Type B pancreatic cell (in vitro differentiated cells): ENCODE data around the gene SLC38A3. TPM values are rescaled to one million over a fixed set of nuclear protein-coding genes. Genes with fewer than 3 reads are reported as not detected.
A peak's percentile ranks its signal among the peaks of the same experiment; 100 is the strongest.
"Not testable (repeated sequence)": the region's sequence is repeated elsewhere in the genome, so short reads cannot be mapped to it uniquely, and the experiment has no call there.

Experiments
- DNase-seq: peaks from one replicate; pipeline ENCODE4 v3.0.0; 2021; ENCODE audit warnings: mixed read lengths; ENCODE audit not compliant: unreplicated experiment; ENCODE audit errors: extremely low spot score
- H3K27ac Mint-ChIP-seq: 2 replicates; pipeline ENCODE4 v1.8.0; 2021; ENCODE audit warnings: mild to moderate bottlenecking, mixed read lengths
- H3K27me3 Mint-ChIP-seq: 2 replicates; pipeline ENCODE4 v1.8.0; 2021; ENCODE audit warnings: mixed read lengths
- H3K36me3 Mint-ChIP-seq: 2 replicates; pipeline ENCODE4 v1.8.0; 2021; ENCODE audit warnings: mixed read lengths
- H3K4me1 Mint-ChIP-seq: one replicate; pipeline ENCODE4 v1.8.0; 2021; ENCODE audit warnings: mixed read lengths; ENCODE audit not compliant: unreplicated experiment
- H3K4me3 Mint-ChIP-seq: 2 replicates; pipeline ENCODE4 v1.8.0; 2021; ENCODE audit warnings: mild to moderate bottlenecking, mixed read lengths
- H3K9me3 Mint-ChIP-seq: 2 replicates; pipeline ENCODE4 v1.8.0; 2021; ENCODE audit warnings: mixed read lengths
- total RNA-seq: library from RNA; stranded (reverse); gene quantifications from 2 replicates; pipeline ENCODE4 v1.2.1, GENCODE V29; 2021; ENCODE audit warnings: low replicate concordance
- TF ChIP-seq, protein P1 (sequence below): fragments of 200-600 bp; sonication (generic); conservative IDR thresholded peaks from 2 replicates; pipeline ENCODE4 v1.5.0; 2021; ENCODE audit warnings: antibody characterized with exemption, mild to moderate bottlenecking

The SLC38A3 gene
- total RNA-seq, 1 donor from 2014 or later: 6.0 TPM

DNA sequence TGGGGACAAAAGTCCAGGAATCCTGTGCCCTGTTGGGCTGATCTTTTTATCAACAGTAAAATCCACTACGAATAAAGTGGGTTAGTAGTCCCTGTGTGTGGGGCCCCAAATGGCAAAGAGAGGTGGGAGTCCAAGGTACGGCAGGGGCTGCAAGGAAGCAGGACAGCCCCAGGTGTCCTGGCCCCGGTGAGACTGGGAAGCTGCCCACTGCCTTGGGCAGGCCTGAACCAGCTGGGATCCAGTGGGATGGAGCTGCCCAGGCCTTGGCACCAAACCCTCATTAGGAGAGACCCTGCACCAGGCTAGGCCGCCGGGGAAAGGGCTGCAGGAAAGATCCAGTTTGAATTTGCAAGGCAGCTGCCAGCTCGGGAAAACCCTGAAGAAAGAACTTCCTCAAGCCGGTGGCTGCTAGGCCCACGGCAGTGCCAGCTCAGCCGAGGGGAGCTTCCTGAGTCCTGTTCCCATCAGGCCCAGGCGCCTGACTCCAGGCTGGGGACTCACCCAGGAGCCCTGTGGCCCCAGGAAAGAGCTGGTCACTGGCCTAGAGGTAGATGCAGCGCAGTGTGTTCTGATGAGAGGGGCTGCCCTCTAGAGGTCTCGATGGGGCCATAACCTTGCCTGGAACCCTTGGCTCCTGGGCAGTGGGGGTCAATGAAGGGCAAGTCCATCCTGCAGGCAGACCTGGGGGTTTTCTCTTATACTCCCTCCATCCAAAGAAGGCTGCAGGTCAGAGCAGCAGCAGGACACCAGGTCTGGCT, 16.5 kb downstream of the SLC38A3 start:
- TF ChIP-seq, protein P1, sequence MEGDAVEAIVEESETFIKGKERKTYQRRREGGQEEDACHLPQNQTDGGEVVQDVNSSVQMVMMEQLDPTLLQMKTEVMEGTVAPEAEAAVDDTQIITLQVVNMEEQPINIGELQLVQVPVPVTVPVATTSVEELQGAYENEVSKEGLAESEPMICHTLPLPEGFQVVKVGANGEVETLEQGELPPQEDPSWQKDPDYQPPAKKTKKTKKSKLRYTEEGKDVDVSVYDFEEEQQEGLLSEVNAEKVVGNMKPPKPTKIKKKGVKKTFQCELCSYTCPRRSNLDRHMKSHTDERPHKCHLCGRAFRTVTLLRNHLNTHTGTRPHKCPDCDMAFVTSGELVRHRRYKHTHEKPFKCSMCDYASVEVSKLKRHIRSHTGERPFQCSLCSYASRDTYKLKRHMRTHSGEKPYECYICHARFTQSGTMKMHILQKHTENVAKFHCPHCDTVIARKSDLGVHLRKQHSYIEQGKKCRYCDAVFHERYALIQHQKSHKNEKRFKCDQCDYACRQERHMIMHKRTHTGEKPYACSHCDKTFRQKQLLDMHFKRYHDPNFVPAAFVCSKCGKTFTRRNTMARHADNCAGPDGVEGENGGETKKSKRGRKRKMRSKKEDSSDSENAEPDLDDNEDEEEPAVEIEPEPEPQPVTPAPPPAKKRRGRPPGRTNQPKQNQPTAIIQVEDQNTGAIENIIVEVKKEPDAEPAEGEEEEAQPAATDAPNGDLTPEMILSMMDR: no peak
- Mint-ChIP-seq H3K36me3 (no peaks in the 10 kb centered on the region), H3K4me3 (no peak overlapping the region), H3K9me3 (no peaks in the 10 kb centered on the region), H3K27ac (no peak overlapping the region), H3K4me1 (peaks cover 6% of the 10 kb centered on the region), H3K27me3 (peaks cover 13% of the 10 kb centered on the region)
- DNase-seq: no peak

DNA sequence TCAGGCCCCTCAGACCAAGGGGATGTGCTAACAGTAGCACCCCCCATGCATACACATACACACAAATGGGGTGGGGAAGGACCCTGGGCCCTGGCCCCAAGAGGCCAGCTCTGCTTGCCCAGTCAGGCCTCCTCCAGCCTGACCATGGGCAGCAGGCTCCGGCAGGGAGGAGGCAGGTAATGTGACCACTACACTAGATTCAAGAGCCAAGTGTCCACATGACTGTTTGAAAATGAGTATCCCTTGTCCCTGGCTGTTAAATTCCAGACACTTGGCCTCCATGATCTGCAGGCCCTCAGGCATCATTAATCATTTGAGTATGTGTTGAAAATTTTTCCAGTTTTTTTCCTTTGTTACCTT, 17.1 kb downstream of the SLC38A3 start:
- Mint-ChIP-seq H3K36me3 (no peaks in the 10 kb centered on the region), H3K27ac (no peak overlapping the region), H3K4me1 (peaks cover 6% of the 10 kb centered on the region), H3K27me3 (peaks cover 13% of the 10 kb centered on the region), H3K9me3 (no peaks in the 10 kb centered on the region), H3K4me3 (no peak overlapping the region)
- DNase-seq: no peak
- TF ChIP-seq, protein P1: no peak

DNA sequence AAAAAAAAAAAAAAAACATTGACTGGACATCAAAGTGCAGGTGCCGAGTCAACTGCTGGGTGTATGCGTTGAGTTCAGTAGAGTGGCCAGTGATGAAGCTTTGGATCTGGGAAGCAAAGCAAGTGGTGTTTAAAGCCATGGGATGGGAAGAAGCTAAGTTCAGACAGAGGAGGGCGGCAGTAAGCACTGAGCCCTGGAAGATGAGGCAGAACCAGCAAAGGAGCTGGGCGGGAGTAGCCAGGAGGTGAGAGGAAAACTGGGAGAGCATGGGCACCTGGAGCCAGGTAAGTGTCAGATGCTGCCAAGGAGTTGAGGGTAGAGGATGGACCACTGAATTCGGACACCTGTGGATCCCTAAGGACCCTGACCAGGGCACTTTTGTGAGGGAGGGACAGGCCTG, 19.6 kb downstream of the SLC38A3 start:
- peak overlapping the region; percentile 33 for H3K27ac Mint-ChIP-seq
- H3K36me3 Mint-ChIP-seq: no peaks in the 10 kb centered on the region
- TF ChIP-seq, protein P1: no peak
- peaks cover 13% of the 10 kb centered on the region for H3K27me3 Mint-ChIP-seq
- H3K4me3 Mint-ChIP-seq: no peak overlapping the region
- H3K9me3 Mint-ChIP-seq: no peaks in the 10 kb centered on the region
- no peak for DNase-seq
- H3K4me1 Mint-ChIP-seq: peaks cover 16% of the 10 kb centered on the region

DNA sequence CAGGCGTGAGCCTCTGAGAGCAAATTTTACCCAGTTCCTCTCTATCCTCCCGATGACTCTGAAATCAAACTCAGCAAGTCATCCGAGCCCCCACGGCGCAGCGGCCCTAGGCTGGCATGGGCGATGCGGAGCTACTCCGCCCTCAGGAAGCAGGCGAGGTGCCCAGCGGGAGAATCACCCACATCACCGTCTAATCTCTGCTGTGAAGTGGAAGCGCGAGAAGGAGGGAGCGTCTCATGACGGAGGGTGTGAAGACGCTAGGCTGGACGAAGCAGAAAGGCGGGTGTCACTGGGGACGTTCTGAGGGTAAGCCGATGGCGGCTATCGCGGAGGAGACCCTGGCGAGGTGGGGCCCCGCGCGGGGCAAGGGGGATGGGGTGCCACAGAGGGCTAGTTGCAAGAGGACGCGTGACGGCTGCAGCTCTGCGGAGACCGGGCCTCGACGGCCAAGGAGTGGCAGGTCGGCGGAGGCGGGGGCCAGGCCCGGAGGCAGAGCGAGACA, 21.9 kb downstream of the SLC38A3 start:
- Mint-ChIP-seq H3K4me1 (peaks cover 23% of the 10 kb centered on the region), H3K4me3 (peak overlapping the region; percentile 92), H3K36me3 (no peaks in the 10 kb centered on the region), H3K27me3 (peaks cover 13% of the 10 kb centered on the region), H3K27ac (peak overlapping the region; percentile 93), H3K9me3 (no peaks in the 10 kb centered on the region)
- TF ChIP-seq, protein P1: no peak
- no peak for DNase-seq

DNA sequence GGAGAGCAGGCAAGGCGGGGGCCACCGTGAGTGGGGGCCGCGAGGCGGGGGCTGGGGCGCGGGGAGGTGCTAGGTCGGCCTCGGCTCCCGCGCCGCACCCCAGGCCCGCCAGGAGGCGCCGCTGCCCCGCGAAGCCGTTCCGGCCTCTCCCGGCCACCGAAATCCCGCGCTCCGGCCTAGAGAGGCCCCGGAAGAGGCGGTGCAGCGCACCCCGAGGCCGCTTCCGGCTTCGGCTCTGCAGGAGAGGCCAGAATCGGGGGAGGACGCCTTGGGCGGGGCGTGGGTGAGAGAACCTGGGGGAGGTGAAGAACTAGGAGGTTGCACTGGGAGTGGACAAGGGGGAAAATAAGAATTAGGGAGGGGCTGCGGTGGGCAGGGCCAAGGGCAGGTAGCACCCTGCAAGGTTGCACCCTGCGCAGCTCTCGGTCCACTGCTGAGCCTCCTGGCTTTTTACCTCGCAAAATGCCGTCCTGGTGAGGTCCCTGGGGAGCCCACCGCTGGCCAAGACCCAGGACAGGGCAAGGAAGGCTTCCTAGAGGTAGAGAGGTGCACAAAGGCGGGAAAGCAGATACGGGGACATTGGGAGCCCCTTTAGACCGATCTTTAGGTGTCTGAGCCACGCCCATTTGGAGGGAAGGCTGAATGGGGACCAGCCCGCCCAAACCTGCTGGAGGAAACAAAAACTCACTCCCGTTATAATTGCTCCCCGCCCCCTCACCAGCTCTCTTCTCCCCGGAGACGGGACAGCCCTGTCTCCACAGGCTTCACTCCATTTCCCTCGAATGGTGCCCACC, 22.5 kb downstream of the SLC38A3 start:
- TF ChIP-seq, protein P1: peak; percentile 95
- Mint-ChIP-seq H3K4me1 (peaks cover 26% of the 10 kb centered on the region), H3K4me3 (peak overlapping the region; percentile 95), H3K36me3 (no peaks in the 10 kb centered on the region), H3K27ac (peak overlapping the region; percentile 93), H3K9me3 (no peaks in the 10 kb centered on the region), H3K27me3 (peaks cover 13% of the 10 kb centered on the region)
- DNase-seq: peak; percentile 96

DNA sequence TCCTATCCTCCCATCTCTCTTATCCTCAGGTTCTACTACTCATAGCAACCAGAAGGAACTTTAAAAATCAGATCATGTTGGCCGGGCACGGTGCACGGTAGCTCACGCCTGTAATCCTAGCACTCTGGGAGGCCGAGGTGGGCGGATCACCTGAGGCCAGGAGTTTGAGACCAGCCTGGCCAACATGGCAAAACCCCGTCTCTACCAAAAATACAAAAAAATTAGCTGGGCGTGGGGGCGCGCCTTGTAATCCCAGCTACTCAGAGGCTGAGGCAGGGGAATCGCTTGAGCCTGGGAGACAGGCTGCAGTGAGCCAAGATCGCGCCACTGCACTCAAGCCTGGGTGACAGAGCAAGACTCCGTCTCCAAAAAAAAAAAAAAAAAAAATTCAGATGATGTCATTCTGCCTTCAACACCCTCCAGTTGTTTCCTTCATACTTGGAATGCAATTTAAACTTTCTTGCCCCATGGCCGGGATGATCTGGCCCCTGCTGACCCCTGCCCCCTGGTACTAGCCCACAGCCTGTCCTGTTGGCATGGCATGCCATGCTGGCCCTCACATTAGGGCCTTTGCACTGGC, 23.2 kb downstream of the SLC38A3 start:
- DNase-seq, H3K9me3 Mint-ChIP-seq, H3K36me3 Mint-ChIP-seq: not testable (repeated sequence)
- peaks cover 33% of the 10 kb centered on the region for H3K4me1 Mint-ChIP-seq
- peak overlapping the region; percentile 95 for H3K4me3 Mint-ChIP-seq
- H3K27ac Mint-ChIP-seq: peak overlapping the region; percentile 93
- peaks cover 13% of the 10 kb centered on the region for H3K27me3 Mint-ChIP-seq
